HG02571 (cell line): Measurements from ENCODE around the gene PRPSAP1.
"Not testable (repeated sequence)": the region's sequence is repeated elsewhere in the genome, so short reads cannot be mapped to it uniquely, and the experiment has no call there.

ENCODE experiments used
- ATAC-seq: cut with Tn5 transposase; IDR thresholded peaks from one replicate; pipeline ENCODE4 v1.9.1; 2021; ENCODE audit warnings: mild to moderate bottlenecking, moderate library complexity; ENCODE audit not compliant: unreplicated experiment

Gene PRPSAP1

DNA sequence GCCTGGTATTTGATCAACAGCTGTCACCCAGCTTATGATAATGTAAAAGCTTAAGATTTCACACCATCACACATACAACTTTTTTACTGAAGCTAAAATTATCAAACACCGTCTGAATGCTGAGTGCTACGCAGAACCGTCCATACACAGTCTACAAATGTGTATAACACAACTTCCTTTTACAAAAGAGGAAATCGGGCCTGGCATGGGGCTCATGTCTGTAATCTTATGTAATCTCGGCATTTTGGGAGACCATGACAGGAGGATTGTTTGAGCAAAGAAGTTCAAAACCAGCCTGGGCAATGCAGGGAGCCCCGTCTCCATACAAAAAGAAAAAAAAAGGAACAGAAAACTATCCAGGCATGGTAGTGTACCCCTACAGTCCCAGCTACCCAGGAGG lies 26.0 kb downstream of the PRPSAP1 start:
- ATAC-seq, result no peak

DNA sequence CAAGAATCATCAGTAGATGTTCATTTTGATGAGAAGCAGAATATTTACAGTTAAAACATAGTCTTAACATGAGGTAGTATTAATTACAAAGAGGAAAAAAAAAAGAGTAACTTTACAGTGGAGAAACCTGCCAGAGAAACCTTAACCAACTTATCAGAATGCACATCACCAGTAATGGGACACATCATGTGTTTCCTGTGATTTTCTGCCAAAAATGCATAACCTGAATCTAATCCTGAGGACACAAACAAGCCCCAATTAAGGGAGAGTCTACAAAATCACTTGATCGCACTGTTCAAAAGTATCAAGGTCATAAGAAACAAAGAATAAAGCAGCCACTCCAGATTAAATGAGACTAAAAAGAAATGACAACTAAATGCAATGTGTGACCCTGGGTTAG lies 27.4 kb downstream of the PRPSAP1 start:
- ATAC-seq, result no peak

DNA sequence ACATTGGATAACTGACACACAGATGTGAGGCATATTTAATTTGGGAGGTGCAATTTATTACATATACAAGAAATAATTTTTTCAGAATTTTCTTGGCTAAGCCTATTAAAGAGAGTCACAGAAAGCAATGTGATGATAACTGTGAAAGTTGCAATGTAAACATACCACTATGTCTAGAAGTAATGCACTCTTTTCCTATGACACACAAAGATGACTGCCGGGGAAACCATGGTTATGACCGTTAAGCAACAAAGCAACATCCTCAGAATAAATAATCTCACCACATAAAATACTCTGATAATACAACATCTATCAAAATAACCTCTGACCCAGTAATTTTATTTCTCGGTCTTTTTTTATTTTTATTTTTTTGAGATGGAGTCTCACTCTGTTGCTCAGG lies 35.1 kb downstream of the PRPSAP1 start:
- no peak for ATAC-seq

DNA sequence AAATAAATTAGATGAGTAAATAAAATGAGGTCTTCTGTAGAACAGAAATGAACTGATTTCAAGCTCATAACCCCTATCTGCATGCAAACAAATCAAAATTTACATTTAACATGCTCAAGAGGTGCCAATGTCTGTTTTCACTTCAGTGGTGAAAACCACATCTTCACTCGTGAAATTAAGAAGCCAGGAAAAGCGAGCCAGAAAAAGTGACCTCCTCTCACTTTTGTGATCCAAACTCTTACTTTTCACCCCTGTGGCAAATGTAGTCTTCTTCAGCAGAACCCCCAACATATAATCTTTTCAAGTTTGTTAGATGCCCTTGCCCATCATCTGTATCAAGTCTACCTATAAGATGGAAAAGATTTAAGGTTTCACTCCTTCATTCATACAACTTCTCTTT lies 36.2 kb downstream of the PRPSAP1 start:
- ATAC-seq, result no peak

DNA sequence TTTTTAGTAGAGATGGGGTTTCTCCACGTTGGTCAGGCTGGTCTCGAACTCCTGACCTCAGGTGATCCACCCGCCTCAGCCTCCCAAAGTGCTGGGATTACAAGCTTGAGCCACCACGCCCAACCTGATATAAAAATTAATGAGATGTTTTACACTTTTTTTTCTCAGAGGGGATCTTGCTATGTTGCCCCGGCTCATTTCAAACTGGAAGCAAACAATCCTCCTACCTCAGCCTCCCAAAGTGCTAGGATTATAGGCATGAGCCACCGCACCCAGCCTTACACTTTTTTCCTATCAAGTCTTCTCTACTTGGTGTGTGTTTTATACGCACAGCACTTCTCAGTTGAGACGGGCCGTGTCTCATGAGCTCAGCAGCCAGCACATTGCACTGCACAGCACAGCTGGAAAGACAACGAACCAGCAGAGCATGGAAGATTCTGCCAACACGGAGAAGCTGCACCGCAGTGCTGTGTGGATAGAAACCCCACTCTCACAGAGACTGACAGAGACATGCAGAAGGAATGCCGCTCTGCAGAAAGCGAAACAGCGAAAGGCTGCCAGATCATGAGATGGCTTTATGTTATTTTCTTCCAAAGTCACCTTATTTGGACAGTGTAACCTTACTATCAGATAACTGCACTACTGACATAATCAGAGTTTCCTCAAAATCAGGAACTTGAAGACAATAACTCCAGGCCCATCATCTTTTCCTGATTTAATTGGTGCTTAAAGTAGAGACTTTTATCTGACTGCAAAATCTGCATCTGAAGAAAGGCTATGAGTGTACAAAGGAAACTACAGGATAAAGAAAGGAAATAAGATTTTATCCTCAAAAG lies 39.1 kb downstream of the PRPSAP1 start:
- no peak for ATAC-seq

DNA sequence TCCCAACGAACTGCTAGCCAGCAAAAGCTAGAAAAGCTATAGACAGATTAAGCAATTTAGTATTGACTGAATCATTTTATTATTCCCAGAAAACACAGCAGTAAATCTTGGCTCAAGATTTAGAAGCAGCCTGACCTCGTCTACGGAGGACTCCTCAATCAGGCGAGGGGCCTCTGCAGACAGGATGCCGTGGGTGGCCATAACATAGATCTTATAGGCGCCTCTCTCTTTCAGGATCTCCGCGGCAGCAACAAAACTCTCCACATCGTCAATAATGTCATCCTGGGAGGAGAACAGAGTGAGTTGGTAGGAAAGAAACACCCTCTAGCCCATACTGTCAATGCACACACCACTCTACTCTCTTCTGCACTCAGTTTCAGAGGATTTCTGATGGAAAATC lies 41.0 kb downstream of the PRPSAP1 start:
- no peak for ATAC-seq

DNA sequence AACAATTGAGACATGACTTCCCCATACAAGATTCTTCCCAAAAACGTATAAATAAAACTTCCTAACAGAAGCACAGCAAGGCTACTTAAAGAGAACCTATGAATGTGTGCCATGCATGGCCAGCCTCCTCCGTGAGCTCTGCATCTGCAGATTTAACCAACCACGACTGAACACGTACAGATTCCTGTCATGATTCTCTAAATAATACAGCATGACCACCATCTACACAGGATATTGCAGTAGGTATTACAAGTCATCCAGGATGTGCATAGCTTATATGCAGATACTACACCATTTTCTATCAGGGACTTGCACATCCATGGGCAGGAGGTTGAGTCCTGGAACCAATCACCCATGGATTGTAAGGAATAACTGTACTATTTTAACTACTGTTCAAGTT lies 44.3 kb downstream of the PRPSAP1 start:
- no peak for ATAC-seq

DNA sequence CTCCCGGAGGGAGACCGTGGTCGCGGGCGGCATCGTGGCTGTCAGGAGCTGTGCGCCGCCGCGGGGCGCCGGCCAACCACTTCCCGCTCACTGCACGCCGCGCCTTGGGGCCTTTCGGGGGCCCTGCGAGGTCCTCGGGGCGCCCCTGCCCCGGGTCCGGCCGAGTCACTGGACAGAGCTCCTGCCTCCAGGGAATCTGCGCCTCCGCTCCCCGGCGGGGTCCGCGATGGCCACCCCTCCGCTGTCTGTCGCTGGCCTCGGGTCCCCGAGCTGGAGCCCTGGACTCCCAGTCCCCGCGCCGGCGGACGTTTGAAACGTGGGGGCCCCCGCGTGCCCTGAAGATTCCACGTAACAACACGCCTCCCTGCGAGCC lies 45.8 kb downstream of the PRPSAP1 start, which contains the start of gene QRICH2:
Gene QRICH2 (minus strand): TSS at position 311 of the 373 bp plus-strand sequence. CDS start 278 bp downstream, at position 33.
- no peak for ATAC-seq

DNA sequence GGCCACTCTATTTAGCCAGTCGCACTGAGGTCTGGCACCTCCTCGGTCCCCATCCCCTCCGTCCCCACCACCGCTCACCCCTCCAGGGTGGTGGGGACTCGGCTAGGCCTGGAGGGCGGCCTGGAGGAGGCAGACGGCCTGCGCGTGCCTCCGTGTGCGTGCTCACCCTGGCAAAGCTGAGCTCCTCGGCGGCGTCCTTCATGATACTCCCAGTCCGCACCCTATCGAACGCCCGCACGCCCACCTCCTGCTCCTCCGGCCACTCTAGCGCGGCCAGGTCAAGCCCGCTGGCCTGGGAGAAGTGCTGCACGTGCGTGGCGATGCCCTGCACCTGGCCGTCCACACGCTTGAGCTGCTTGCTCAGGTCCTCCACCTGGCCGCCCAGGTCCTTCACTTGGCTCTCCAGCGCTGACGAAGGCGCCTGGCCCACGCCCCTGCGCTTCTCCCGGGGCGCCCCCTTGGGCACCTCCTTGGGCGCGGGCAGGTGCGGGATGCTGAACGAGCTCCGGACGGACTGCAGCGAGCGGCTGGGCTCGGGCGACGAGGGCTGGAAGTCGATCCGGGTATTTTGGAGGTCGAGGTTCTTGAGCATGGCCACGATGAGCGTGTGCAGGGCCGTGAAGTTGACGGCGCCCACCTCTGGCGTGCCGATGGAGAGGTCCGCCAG lies 46.3 kb downstream of the PRPSAP1 start:
- no peak for ATAC-seq

DNA sequence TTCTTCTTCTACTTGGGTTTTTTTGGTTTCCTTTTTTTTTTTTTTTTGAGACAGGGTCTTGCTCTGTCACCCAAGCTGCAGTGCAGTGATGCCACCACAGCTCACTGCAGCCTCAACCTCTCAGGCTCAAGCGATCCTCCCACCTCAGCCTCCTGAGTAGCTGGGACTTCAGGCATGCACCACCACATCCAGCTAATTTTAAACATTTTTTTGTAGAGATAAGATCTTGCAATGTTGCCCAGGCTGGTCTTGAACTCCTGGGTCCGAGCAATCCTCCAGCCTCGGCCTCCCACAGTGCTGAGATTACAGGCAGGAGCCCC lies 48.6 kb downstream of the PRPSAP1 start:
- ATAC-seq, result not testable (repeated sequence)

DNA sequence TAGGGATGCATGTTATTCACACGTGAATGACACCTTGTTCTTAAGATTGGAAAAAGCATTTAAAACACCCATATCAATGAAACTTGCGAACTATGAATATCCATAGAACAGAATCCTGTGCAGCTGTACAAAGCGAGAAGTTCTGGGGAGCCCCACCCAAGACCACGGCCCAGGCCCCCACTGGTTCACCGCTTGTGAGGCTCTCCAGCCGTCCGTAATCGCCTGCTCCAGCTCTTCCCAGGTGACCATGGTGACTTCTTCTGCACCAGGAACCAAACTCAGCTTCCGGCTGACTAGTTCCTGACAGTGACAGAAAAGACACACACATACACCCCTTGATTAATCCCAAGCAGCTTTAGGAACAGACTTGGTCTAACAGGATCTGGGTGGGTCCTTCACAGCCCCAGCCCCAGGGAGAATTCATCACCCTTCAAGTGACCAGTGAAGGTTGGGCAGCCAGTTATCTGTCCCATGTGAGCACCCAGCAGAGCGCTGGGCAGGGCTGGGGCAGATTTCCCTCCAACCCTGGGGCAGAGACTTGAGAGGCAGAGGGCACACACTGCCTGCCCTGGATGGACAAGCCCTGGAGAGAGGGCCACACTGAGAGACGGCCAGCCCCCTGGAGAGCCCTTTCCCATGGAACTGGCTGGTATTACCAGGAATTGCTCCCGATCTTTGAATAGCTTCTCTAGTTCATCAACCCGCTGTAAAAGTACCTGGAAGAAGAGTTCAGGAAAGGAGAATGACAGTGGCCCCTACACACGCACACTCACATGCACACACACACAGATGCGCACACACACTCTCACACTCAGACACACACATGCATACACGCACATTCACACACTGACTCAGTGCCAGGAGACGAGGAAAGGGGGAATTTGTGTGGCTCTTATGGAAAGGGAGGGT lies 49.2 kb downstream of the PRPSAP1 start:
- ATAC-seq, result no peak

DNA sequence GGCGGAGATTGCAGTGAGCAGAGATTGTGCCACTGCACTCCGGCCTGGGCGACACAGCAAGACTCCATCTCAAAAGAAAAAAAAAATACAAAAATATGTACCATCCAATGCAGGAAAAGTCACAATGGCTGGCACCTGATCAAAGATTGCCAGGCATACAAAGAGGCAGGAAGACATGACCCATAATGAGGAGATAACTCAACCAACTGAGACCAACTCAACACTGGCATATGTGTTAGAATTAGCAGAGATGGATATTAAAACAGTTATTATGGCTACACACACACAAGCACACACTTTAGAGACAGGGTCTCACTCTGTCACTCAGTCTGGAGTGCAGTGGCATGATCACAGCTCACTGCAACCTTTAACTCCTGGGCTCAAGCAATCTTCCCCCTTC lies 56.3 kb downstream of the PRPSAP1 start:
- no peak for ATAC-seq

DNA sequence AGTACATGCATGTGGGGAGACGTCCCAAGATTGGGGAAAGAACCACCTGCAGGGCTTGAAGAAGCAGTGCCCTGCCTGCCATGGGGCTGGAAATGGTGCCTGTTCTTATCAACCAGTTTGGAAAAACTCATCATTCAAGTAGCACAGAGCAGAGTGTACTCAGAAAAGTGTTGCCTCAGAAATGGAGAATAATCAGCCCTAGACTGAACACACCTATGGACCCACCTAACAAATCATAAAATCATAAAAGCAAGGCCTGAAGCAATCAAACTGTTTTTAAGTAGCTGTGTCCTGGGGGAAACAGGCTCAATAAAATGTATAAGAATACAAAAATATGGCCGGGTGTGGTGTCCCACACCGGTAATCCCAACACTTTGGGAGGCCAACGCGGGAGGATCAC lies 56.8 kb downstream of the PRPSAP1 start:
- no peak for ATAC-seq

DNA sequence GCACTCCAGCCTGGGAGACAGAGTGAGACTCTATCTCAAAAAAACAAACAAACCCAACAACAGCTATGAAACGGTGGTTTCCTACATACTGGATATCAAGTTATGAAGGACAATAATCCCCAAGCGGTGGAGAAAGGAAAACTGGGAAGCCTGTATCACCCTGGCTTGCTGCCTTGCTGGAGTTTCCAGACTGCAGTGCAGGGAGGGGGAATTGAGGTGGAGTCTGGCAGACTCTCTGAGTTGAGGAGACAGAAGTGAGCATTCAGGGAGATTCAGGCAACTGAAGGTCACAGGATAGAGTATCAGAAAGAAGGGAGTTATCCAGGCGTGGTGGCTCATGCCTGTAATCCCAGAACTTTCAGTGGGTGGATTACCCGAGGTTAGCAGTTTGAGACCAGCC lies 57.5 kb downstream of the PRPSAP1 start:
- ATAC-seq, result no peak

DNA sequence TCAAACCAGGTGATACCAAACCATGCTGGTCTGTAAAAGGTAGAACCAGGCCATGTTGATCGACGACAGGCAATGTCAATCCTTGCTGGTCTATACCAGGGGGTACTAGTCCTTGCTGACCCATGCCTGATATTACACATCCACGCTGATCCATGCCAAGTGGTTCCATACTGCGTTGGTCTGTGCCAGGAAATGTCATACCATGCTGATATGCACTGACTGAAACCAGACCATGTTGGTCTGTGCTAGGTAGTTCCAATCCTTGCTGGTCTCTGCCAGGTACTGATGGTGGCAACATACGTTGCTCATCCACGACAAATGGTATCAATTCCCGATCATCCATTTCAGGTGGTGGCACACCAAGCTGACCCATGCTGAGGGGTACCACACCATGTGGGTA lies 60.6 kb downstream of the PRPSAP1 start:
- no peak for ATAC-seq

DNA sequence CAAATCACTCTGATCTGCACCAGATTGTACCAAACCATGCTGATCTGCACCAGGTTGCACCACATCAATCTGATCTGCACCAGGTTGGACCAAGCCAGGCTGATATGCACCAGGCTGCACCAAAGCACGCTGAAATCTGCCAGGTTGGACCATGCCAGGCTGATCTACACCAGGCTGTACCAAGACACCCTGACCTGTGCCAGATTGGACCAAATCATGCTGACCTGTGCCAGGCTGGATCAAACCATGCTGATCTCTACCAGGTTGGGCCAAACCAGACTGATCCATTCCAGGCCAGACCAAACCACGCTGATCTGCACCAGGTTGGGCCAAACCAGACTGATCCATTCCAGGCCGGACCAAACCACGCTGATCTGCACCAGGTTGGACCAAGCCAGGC lies 61.1 kb downstream of the PRPSAP1 start:
- no peak for ATAC-seq

DNA sequence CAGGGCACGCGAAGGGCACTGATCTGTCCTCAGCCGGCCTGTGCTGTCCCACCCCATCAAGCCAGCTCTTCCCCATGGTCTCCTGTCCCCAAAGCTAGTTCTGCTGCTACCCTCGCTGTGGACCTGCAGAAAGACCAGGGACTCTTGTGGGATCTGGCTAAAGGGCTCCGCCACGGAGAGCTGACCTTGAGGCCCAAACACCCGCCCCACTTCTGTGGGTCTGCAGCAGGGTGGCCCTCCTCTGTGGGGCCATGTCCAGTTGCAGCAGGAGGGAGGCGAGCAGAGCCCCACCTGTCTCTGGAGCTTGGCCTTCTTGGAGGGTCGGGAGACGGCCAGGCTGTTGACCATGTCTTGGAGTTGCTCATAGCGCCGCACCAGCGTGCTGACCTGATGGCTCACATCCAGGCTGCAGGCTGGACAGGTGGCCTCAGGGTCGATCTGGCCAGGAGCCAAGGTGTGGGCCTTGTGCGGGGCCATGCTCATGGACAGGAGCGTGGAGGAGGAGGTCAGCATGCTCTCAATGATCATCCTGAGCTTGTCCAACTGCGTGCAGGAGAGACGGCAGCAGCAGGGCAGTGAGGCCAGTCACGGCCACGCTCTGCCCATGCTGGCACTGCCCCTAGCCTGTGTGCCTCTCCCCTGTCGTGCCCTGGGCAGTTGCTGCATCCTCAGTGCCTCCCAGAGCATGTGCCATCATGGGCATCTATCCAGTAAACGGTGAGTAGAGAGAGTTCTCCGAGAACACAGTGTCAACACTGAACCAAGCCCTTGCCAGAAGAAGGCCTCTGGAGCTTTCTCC lies 71.9 kb downstream of the PRPSAP1 start:
- ATAC-seq, result no peak

DNA sequence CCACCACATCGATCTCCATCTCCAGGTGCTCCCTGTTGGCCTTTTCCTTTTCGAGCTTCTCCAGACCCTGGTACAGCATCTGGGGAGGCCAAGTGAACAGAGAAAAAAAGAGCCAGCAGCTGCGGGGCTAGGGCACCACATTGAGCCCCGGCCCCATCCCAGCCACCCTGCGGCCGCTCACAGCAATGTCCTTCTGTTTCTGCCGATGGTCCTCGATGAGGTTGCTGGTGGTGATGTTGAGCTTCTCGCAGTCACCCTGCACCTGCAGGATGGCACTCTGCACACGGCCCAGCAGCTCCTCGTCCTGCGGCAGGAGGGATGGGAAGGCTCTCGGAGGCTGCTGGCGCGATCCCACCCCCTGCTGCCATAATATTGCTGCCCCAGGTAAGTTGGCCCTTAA lies 73.1 kb downstream of the PRPSAP1 start:
- ATAC-seq, result no peak

DNA sequence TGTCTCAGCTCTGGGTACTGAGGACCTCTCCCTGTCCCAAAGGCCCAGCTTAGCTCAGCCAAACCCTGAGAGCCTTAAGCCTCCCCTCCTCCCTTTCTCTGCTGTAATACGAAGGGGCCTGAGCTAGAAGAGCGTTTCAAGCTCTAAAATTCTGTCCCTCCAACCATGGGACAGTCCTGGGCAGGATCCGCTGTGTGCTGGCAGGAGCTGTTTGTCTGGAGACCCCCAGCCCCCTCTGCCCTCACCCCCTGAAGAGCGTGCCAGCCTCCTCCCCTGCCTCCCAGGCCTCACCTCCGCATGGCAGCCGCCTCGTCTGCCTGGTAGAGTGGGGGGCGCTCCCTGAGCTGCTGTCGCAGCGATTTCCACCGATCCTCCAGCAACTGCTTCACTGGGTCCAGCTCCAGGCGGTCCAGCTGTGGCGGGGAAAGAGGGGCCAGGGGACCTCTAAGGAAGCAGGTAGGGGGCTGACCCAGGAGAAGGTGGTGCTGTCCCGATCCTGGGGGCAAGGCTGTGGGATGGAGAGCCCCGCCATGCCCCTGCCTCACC lies 73.9 kb downstream of the PRPSAP1 start:
- ATAC-seq, result no peak

DNA sequence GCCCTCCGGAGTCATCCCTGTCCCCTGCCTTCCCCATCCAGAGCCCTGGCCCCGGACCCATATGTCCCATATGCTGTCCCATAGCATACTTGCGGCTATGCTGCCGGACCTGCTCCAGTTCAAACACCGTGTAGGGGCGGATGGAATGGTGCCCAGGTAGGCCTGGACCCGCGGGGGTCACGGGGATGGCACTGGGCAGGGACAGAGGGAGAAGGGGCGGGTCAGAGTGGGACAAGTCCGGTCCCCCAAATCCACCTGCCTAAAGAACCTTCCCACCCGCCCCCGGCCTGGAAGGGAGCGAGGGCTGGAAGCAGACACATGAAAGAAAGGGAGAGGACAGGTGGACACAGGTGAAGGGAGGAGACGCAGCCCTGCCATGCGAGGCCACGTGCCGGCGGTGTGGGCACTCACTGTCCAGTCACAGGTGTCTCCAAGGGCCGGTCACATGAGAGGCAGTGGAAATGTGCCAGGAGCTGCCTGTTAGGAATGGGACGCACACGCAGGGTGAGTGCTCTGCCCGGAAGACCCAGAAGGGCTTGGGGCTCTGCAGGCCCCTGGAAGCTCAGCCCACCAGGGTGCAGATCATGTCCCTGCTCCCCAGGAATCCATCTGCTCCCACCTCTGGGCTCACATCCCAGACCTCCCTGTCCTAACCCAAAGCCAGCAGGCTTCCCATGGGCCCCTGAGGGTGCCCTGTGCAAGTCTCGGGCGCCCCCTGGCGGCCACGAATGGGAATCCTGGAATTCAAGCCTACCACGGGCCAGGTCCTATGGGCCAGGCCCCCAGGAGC lies 74.6 kb downstream of the PRPSAP1 start:
- ATAC-seq, result no peak
